Forelimb muscle (tissue), 1 donor: ENCODE data around the gene SCML1. TPM values are rescaled to one million over a fixed set of nuclear protein-coding genes. Genes with fewer than 3 reads are reported as not detected.
"Not testable (repeated sequence)": the region's sequence is repeated elsewhere in the genome, so short reads cannot be mapped to it uniquely, and the experiment has no call there.

Source experiments
- DNase-seq: peaks from one replicate; pipeline ENCODE4 v3.0.0-alpha.2; 2013; ENCODE audit warnings: low read depth
- polyA plus RNA-seq: library from polyadenylated mRNA; unstranded; fragments of 120-200 nt; gene quantifications from one replicate; pipeline ENCODE4 v1.2.1, GENCODE V29; 2013; ENCODE audit not compliant: insufficient read length

SCML1 gene
- polyA plus RNA-seq, 1 donor, result 13.6 TPM

- DNase-seq, result no peak
Measured at GRCh38 chrX:17738737-17739535, 1.6 kb downstream of the SCML1 start.

- no peak for DNase-seq
Measured at GRCh38 chrX:17740137-17741122, 3.1 kb downstream of the SCML1 start.

- no peak for DNase-seq
Measured at GRCh38 chrX:17741123-17741511, 3.8 kb downstream of the SCML1 start.

- no peak for DNase-seq
Measured at GRCh38 chrX:17743913-17744312, 6.6 kb downstream of the SCML1 start.

GRCh38 chrX:17744896-17745523 is 7.7 kb downstream of the SCML1 start:
- no peak for DNase-seq

GRCh38 chrX:17747692-17748091 is 10.4 kb downstream of the SCML1 start:
- DNase-seq, result no peak

GRCh38 chrX:17748684-17749083 is 11.4 kb downstream of the SCML1 start:
- DNase-seq, result no peak

GRCh38 chrX:17750436-17750835 is 13.1 kb downstream of the SCML1 start:
- no peak for DNase-seq

- no peak for DNase-seq
Measured at GRCh38 chrX:17758382-17758781, 21.1 kb downstream of the SCML1 start.

GRCh38 chrX:17759990-17760389 is 22.7 kb downstream of the SCML1 start:
- no peak for DNase-seq

GRCh38 chrX:17767734-17768133 is 30.4 kb downstream of the SCML1 start:
- DNase-seq, result no peak

GRCh38 chrX:17768997-17769396 is 31.7 kb downstream of the SCML1 start:
- no peak for DNase-seq

GRCh38 chrX:17769701-17770269 is 32.5 kb downstream of the SCML1 start:
- no peak for DNase-seq

GRCh38 chrX:17773221-17773876 is 36.1 kb downstream of the SCML1 start:
- no peak for DNase-seq

- no peak for DNase-seq
Measured at GRCh38 chrX:17774053-17774452, 36.8 kb downstream of the SCML1 start.

- no peak for DNase-seq
Measured at GRCh38 chrX:17778997-17779396, 41.7 kb downstream of the SCML1 start.

- no peak for DNase-seq
Measured at GRCh38 chrX:17779434-17779833, 42.1 kb downstream of the SCML1 start.

GRCh38 chrX:17786554-17787347 is 49.5 kb downstream of the SCML1 start:
- not testable (repeated sequence) for DNase-seq

- no peak for DNase-seq
Measured at GRCh38 chrX:17787557-17787956, 50.3 kb downstream of the SCML1 start.

GRCh38 chrX:17788439-17788838 is 51.1 kb downstream of the SCML1 start:
- DNase-seq, result no peak
